HFFc6 (cell line): ENCODE measurements around the gene MTHFS. TPM values are rescaled to one million over a fixed set of nuclear protein-coding genes. Genes with fewer than 3 reads are reported as not detected.

Source experiments
- DNase-seq: peaks from one replicate; pipeline ENCODE4 v3.0.0-alpha.2; 2018
- H3K27ac Mint-ChIP-seq: 2 replicates; pipeline ENCODE4 v1.8.0; 2020; ENCODE audit warnings: mild to moderate bottlenecking, mixed read lengths
- H3K27me3 Mint-ChIP-seq: 2 replicates; pipeline ENCODE4 v1.8.0; 2021; ENCODE audit warnings: mild to moderate bottlenecking, moderate library complexity, mixed read lengths; ENCODE audit not compliant: insufficient read depth
- H3K36me3 Mint-ChIP-seq: 2 replicates; pipeline ENCODE4 v1.8.0; 2021; ENCODE audit warnings: low read depth, mixed read lengths
- H3K4me1 Mint-ChIP-seq: 2 replicates; pipeline ENCODE4 v1.8.0; 2020; ENCODE audit warnings: low read depth, mixed read lengths
- H3K4me3 Mint-ChIP-seq: 2 replicates; pipeline ENCODE4 v1.8.0; 2020; ENCODE audit warnings: mild to moderate bottlenecking, moderate library complexity, mixed read lengths
- H3K9me3 Mint-ChIP-seq: 2 replicates; pipeline ENCODE4 v1.8.0; 2020; ENCODE audit warnings: mild to moderate bottlenecking, mixed read lengths
- CTCF ChIP-seq: fragments of 200-600 bp; sonication (generic); IDR thresholded peaks from 2 replicates; pipeline ENCODE4 v1.5.0; 2021; ENCODE audit warnings: antibody characterized with exemption, mild to moderate bottlenecking
- long read RNA-seq: library from polyadenylated mRNA; unstranded; transcript quantifications from one replicate; pipeline ENCODE4 v2.0.0, GENCODE V29; 2019
- total RNA-seq, 6 experiments: library from RNA; stranded (reverse); fragmentation: NEBNext Ultra II Directional; extraction: Animal tissue kit (Norgen Biotek cat#: 25700); gene quantifications; 2 replicates in 1 of 6; 3 replicates in 5 of 6; pipeline ENCODE4 v1.2.3, GENCODE V29; 2021

The MTHFS gene
- total RNA-seq = 10 to 100 TPM; 18.5 to 23.0 (median 21.1) TPM
- long read RNA-seq, transcript MTHFS-201 (3 exons, 907 nt) = major isoform, 13 of 25 reads
- long read RNA-seq, partial matches to known transcripts = 0 of 25 reads
- long read RNA-seq, other reads (novel, unspliced or antisense) = 11 of 25 reads

GRCh38 chr15:79896634-79897379, at the start of gene MTHFS:
Gene MTHFS, minus strand, starts transcription at chr15:79897014. Its CDS starts 26 bp downstream, at chr15:79896988.
- peak within 1 kb of the TSS; percentile 95 for H3K4me3 Mint-ChIP-seq
- no peaks in the 10 kb centered on the region for H3K9me3 Mint-ChIP-seq
- peak within 1 kb of the TSS; percentile 92 for H3K27ac Mint-ChIP-seq
- H3K4me1 Mint-ChIP-seq = peaks cover 38% of the 10 kb centered on the region
- no peaks in the 10 kb centered on the region; the same call in 1 of the 2 replicates for H3K27me3 Mint-ChIP-seq
- peak; percentile 75 for TF ChIP-seq CTCF
- no peaks in the 10 kb centered on the region; the same call in 1 of the 2 replicates for H3K36me3 Mint-ChIP-seq
- DNase-seq = peak; percentile 38

GRCh38 chr15:79944622-79945021, 47.8 kb upstream of the MTHFS start:
- Mint-ChIP-seq H3K27me3 (peaks cover 5% of the 10 kb centered on the region; the same call in 1 of the 2 replicates), H3K9me3 (no peaks in the 10 kb centered on the region), H3K4me1 (peaks cover 37% of the 10 kb centered on the region), H3K4me3 (no peak overlapping the region), H3K27ac (no peak overlapping the region), H3K36me3 (no peaks in the 10 kb centered on the region)
- DNase-seq = no peak
- no peak for TF ChIP-seq CTCF

GRCh38 chr15:79943820-79944219, 47.0 kb upstream of the MTHFS start:
- H3K9me3 Mint-ChIP-seq = no peaks in the 10 kb centered on the region
- peak overlapping the region; percentile 9; the same call in 1 of the 2 replicates for H3K4me3 Mint-ChIP-seq
- DNase-seq = peak; percentile 55

GRCh38 chr15:79942741-79943481, 46.1 kb upstream of the MTHFS start:
- TF ChIP-seq CTCF = no peak
- Mint-ChIP-seq H3K9me3 (no peaks in the 10 kb centered on the region), H3K36me3 (no peaks in the 10 kb centered on the region), H3K27ac (peak overlapping the region; percentile 46; the same call in 1 of the 2 replicates), H3K27me3 (peaks cover 5% of the 10 kb centered on the region; the same call in 1 of the 2 replicates), H3K4me3 (peak overlapping the region; percentile 9; the same call in 1 of the 2 replicates), H3K4me1 (peaks cover 29% of the 10 kb centered on the region)
- peak; percentile 5 for DNase-seq

More at GRCh38 chr15:79943820-79944219, 47.0 kb upstream of the MTHFS start:
- peaks cover 5% of the 10 kb centered on the region; the same call in 1 of the 2 replicates for H3K27me3 Mint-ChIP-seq
- H3K36me3 Mint-ChIP-seq = no peaks in the 10 kb centered on the region
- peak overlapping the region; percentile 46 for H3K27ac Mint-ChIP-seq
- peaks cover 34% of the 10 kb centered on the region for H3K4me1 Mint-ChIP-seq
- TF ChIP-seq CTCF = no peak

GRCh38 chr15:79939399-79939798, 42.6 kb upstream of the MTHFS start:
- no peaks in the 10 kb centered on the region for H3K36me3 Mint-ChIP-seq
- peaks cover 1% of the 10 kb centered on the region for H3K27me3 Mint-ChIP-seq
- no peak for TF ChIP-seq CTCF
- no peak overlapping the region for H3K27ac Mint-ChIP-seq
- DNase-seq = no peak
- no peaks in the 10 kb centered on the region for H3K9me3 Mint-ChIP-seq
- no peak overlapping the region for H3K4me3 Mint-ChIP-seq
- H3K4me1 Mint-ChIP-seq = peaks cover 28% of the 10 kb centered on the region
